ENCODE data around the gene CTBP2. TPM values are rescaled to one million over a fixed set of nuclear protein-coding genes. Genes with fewer than 3 reads are reported as not detected.

Gene CTBP2
- total and polyA plus RNA-seq, 10 of the 15 experiments (the other 5 are each of a cell fraction or from before 2014, with no cell fraction given) = 0.02 to 0.72 (median 0.06) TPM; not detected in 2

DNA sequence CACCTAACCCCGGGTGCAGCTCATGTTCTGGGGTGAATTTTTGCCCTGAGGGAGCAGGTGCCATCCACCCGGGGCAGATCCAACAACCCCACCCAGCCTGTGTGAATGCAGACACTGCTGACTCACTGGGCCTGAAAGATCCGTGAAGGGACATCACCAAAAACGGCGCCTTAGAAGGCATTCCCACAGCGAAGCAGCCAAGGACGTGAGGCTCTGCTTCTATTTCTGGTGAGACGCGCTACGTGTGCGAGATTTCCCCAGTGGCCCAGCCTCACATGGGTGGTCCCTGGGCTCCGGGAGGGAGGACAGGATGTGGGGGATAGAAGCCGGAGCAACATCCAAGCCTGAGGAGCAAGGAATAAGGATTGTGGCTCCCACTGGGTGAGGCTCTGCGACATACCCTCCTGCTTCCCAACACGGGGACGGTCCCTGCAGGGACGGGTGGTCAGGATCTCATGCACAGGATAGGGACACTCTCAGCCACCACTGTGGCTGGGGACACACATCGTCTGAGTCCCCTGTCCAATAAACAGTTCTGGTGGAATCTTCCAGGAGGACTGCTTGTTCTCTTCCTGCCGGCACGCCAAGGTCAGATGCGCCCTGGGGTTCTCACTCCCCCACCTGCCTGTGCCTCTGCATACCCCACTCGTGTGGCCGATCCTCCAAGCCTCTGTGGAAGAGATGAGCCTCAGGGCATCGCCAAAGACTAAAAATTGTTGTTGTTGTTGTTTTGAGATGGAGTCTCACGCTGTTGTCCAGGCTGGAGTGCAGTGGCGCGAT lies 148.2 kb downstream of the CTBP2 start:
- H3K4me3 ChIP-seq = no peak overlapping the region
- H3K79me2 ChIP-seq (ENCODE audit: control insufficient read depth, insufficient read depth, low read length) = no peaks in the 10 kb centered on the region
- no TSS peak for BruUV-seq (replicated peaks)
- H3K27me3 ChIP-seq (replicated peaks in 1 of 2; ENCODE audit: control insufficient read depth in 2 of 2, insufficient read depth in 2 of 2, low read length in 1 of 2) = 0 out of 4 replicates have a peak, but pooled peaks cover 0 to under 1% of the 10 kb centered on the region in 2 experiments
- ChIA-PET RAD21 (ENCODE audit: unreplicated experiment) (interaction anchor here (0.6 kb wide), 1 partner anchor 211 kb away, joined by 3 read pairs; no protein-coding TSS in a partner anchor), SMC1A (ENCODE audit: uncharacterized antibody, unreplicated experiment) (no interaction called here), CTCF (no interaction called here), POLR2A (no interaction called here)
- TF ChIP-seq SMC3 (IDR thresholded peaks at IDR 0.05; ENCODE audit: borderline replicate concordance, low read length) = no peak
- DNase-seq (ENCODE audit: low read depth, low spot score) (no peak), FAIRE-seq (no peak), ATAC-seq (no peak)
- in situ Hi-C loops (cut with MboI) = no loop called here
- H3K9ac ChIP-seq (ENCODE audit: control insufficient read depth, insufficient read depth, low read length) = no peak overlapping the region
- H3K36me3 ChIP-seq (ENCODE audit: control insufficient read depth in 2 of 2, insufficient read depth in 2 of 2, low read length in 1 of 2) = no peaks in the 10 kb centered on the region
- no peak overlapping the region for H2AFZ ChIP-seq (ENCODE audit: control insufficient read depth, low read depth, low read length)
- no peaks in the 10 kb centered on the region for H4K20me1 ChIP-seq (ENCODE audit: control insufficient read depth, insufficient read depth)
- intact Hi-C loops (cut with micrococcal nuclease; ENCODE audit: unreplicated experiment) = no loop called here
- H3K9me3 ChIP-seq (replicated peaks; ENCODE audit: control insufficient read depth, insufficient read depth, low read length) = no peaks in the 10 kb centered on the region
- H3K4me2 ChIP-seq (ENCODE audit: control insufficient read depth, insufficient read depth) = no peak overlapping the region
- no peak overlapping the region for H3K27ac ChIP-seq (ENCODE audit: control insufficient read depth, insufficient read depth)
- no peaks in the 10 kb centered on the region for H3K4me1 ChIP-seq (ENCODE audit: control insufficient read depth, insufficient read depth, low read length)
- WGBS (ENCODE audit: insufficient coverage, insufficient replicate concordance, low lambda C conversion rate, missing lambda C conversion rate) = 55% methylated on average over 25 of the region's 27 CpGs

DNA sequence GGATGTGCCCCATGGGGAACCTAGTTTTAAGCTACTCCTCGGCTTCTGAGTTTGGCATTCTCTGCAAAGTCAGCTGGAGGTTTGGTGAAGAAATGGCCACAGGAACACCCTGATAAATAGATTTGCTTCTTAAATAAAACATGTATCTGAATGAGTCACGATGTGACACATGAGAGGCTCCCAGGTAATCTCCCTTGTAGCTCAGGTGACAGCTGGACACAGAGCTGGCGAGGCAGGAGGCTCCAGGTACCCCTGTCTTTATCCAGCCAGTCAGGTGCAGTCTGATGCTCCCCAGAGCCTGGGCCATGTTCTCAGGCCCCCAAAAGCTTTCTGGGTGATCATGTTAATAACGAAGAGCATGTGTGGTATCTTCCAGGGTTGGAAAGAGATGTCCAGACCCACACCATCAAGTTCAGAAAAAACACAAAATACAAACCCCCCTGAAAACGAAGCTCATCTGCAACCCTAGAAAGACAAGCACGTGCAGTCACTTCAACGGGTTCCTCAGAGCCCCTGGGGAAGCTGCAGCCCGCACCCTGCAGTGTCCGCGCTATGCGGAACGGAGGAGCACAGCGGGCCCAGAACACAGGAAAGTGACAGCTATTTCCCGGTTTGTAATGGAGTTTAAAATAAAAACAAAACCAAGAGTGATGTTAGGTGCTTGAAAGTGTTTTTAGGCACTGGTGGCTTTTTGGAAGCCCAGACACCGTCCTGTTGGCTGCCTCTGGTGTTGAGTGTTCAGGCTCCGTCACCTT lies 149.0 kb downstream of the CTBP2 start:
- in situ Hi-C loops (cut with MboI) (no loop called here), intact Hi-C loops (cut with micrococcal nuclease; ENCODE audit: unreplicated experiment) (no loop called here)
- H3K9me3 ChIP-seq (replicated peaks; ENCODE audit: control insufficient read depth, insufficient read depth, low read length) = no peaks in the 10 kb centered on the region
- H3K9ac ChIP-seq (ENCODE audit: control insufficient read depth, insufficient read depth, low read length) = no peak overlapping the region
- H3K27me3 ChIP-seq (replicated peaks in 1 of 2; ENCODE audit: control insufficient read depth in 2 of 2, insufficient read depth in 2 of 2, low read length in 1 of 2) = no peaks in the 10 kb centered on the region
- BruUV-seq (replicated peaks) = no TSS peak
- no peaks in the 10 kb centered on the region for H4K20me1 ChIP-seq (ENCODE audit: control insufficient read depth, insufficient read depth)
- ChIA-PET CTCF (interaction anchor here (0.6 to 0.7 kb wide), 2 partner anchors 19 to 37 kb away, joined by 3 read pairs; no protein-coding TSS in a partner anchor), SMC1A (ENCODE audit: uncharacterized antibody, unreplicated experiment) (no interaction called here), RAD21 (ENCODE audit: unreplicated experiment) (no interaction called here), POLR2A (no interaction called here)
- no peaks in the 10 kb centered on the region for H3K79me2 ChIP-seq (ENCODE audit: control insufficient read depth, insufficient read depth, low read length)
- no peaks in the 10 kb centered on the region for H3K4me1 ChIP-seq (ENCODE audit: control insufficient read depth, insufficient read depth, low read length)
- no peaks in the 10 kb centered on the region for H3K36me3 ChIP-seq (ENCODE audit: control insufficient read depth in 2 of 2, insufficient read depth in 2 of 2, low read length in 1 of 2)
- ATAC-seq (no peak), FAIRE-seq (no peak), DNase-seq (ENCODE audit: low read depth, low spot score) (no peak)
- no peak for TF ChIP-seq SMC3 (IDR thresholded peaks at IDR 0.05; ENCODE audit: borderline replicate concordance, low read length)
- no peak for TF ChIP-seq CHD4 (IDR thresholded peaks at IDR 0.05)
- TF ChIP-seq EGR1 (IDR thresholded peaks at IDR 0.05; ENCODE audit: borderline replicate concordance in 1 of 2, low read depth in 2 of 2, low read length in 2 of 2) = no peak
- no peak for TF ChIP-seq ASH2L (IDR thresholded peaks at IDR 0.05; ENCODE audit: borderline replicate concordance, low read depth)
- no peak for TF ChIP-seq PML (IDR thresholded peaks at IDR 0.05; ENCODE audit: low read length)
- TF ChIP-seq RAD51 (IDR thresholded peaks at IDR 0.05) = no peak
- no peak for TF ChIP-seq ZNF24 (IDR thresholded peaks at IDR 0.05)
- TF ChIP-seq RAD21 (IDR thresholded peaks at IDR 0.05; ENCODE audit: insufficient read depth, low read depth, low read length) = no peak
- TF ChIP-seq PAX5 (IDR thresholded peaks at IDR 0.05; ENCODE audit: borderline replicate concordance, low read depth, low read length) = no peak
- no peak for TF ChIP-seq TARDBP (IDR thresholded peaks at IDR 0.05; ENCODE audit: borderline replicate concordance)
- TF ChIP-seq MYC (IDR thresholded peaks at IDR 0.05; ENCODE audit: insufficient read depth, insufficient read length, insufficient replicate concordance, low read length, severe bottlenecking) = no peak
- no peak overlapping the region for H3K27ac ChIP-seq (ENCODE audit: control insufficient read depth, insufficient read depth)
- H2AFZ ChIP-seq (ENCODE audit: control insufficient read depth, low read depth, low read length) = no peak overlapping the region
- H3K4me3 ChIP-seq = no peak overlapping the region
- no peak overlapping the region for H3K4me2 ChIP-seq (ENCODE audit: control insufficient read depth, insufficient read depth)
- WGBS (ENCODE audit: insufficient coverage, insufficient replicate concordance, low lambda C conversion rate, missing lambda C conversion rate) = 48% methylated on average over 16 of the region's 16 CpGs

Data from GM12878 (cell line).